NCI-H2081 treated with DMSO at 0.1 percent for 48 hours (cell line): ENCODE measurements around the gene KPNA6.
"Not testable (repeated sequence)": the region's sequence is repeated elsewhere in the genome, so short reads cannot be mapped to it uniquely, and the experiment has no call there.

Experiments used
- DNase-seq: peaks from one replicate; lab custom pipeline; 2025; lab: John Stamatoyannopoulos, UW

KPNA6 gene

GRCh38 chr1:32100807-32101708, 6.8 kb upstream of the KPNA6 start:
- DNase-seq, result no peak

GRCh38 chr1:32104127-32104526, 3.7 kb upstream of the KPNA6 start:
- no peak for DNase-seq

GRCh38 chr1:32105338-32105737, 2.5 kb upstream of the KPNA6 start:
- no peak for DNase-seq

GRCh38 chr1:32106663-32107275, 1.1 kb upstream of the KPNA6 start:
- no peak for DNase-seq

- DNase-seq, result no peak
Observed at GRCh38 chr1:32111040-32111623, 3.3 kb downstream of the KPNA6 start.

GRCh38 chr1:32111789-32112188, 3.9 kb downstream of the KPNA6 start:
- no peak for DNase-seq

GRCh38 chr1:32112806-32113375, 5.0 kb downstream of the KPNA6 start:
- no peak for DNase-seq

GRCh38 chr1:32113436-32113835, 5.6 kb downstream of the KPNA6 start:
- not testable (repeated sequence) for DNase-seq

- DNase-seq, result no peak
Observed at GRCh38 chr1:32114420-32114819, 6.6 kb downstream of the KPNA6 start.

GRCh38 chr1:32115496-32115895, 7.6 kb downstream of the KPNA6 start:
- no peak for DNase-seq

- no peak for DNase-seq
Observed at GRCh38 chr1:32116531-32116930, 8.7 kb downstream of the KPNA6 start.

- no peak for DNase-seq
Observed at GRCh38 chr1:32122151-32122550, 14.3 kb downstream of the KPNA6 start.

GRCh38 chr1:32123361-32123760, 15.5 kb downstream of the KPNA6 start:
- not testable (repeated sequence) for DNase-seq

- DNase-seq, result no peak
Observed at GRCh38 chr1:32125313-32125712, 17.5 kb downstream of the KPNA6 start.

GRCh38 chr1:32126770-32127169, 18.9 kb downstream of the KPNA6 start:
- no peak for DNase-seq

GRCh38 chr1:32127409-32128198, 19.7 kb downstream of the KPNA6 start:
- no peak for DNase-seq

GRCh38 chr1:32128479-32128878, 20.6 kb downstream of the KPNA6 start:
- no peak for DNase-seq

GRCh38 chr1:32128964-32129363, 21.1 kb downstream of the KPNA6 start:
- no peak for DNase-seq

- DNase-seq, result not testable (repeated sequence)
Observed at GRCh38 chr1:32133950-32134280, 26.1 kb downstream of the KPNA6 start.

- no peak for DNase-seq
Observed at GRCh38 chr1:32137111-32137510, 29.3 kb downstream of the KPNA6 start.

GRCh38 chr1:32138965-32139364, 31.1 kb downstream of the KPNA6 start:
- DNase-seq, result no peak
